ENCODE results near the gene EMP1.

DNA sequence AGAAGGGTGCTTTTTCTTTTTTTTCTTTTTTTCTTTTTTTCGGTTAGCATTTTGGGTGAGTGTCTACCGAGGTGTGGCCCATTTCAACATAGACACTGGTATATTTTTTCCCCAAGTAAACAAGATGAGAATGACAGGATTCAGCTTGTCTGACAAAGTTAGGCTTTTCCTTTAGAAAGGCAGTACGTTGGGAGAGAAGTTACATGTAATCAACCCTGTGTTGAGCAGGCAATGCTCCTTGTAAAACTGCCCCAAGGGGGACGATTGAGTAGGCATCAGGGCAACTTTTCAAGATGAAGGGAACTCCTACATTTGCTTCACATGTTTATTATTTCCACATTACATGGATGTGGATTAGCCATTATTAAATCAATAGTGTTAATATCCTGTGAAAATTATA, 1.7 kb downstream of the EMP1 start:
- TF ChIP-seq, protein P1, sequence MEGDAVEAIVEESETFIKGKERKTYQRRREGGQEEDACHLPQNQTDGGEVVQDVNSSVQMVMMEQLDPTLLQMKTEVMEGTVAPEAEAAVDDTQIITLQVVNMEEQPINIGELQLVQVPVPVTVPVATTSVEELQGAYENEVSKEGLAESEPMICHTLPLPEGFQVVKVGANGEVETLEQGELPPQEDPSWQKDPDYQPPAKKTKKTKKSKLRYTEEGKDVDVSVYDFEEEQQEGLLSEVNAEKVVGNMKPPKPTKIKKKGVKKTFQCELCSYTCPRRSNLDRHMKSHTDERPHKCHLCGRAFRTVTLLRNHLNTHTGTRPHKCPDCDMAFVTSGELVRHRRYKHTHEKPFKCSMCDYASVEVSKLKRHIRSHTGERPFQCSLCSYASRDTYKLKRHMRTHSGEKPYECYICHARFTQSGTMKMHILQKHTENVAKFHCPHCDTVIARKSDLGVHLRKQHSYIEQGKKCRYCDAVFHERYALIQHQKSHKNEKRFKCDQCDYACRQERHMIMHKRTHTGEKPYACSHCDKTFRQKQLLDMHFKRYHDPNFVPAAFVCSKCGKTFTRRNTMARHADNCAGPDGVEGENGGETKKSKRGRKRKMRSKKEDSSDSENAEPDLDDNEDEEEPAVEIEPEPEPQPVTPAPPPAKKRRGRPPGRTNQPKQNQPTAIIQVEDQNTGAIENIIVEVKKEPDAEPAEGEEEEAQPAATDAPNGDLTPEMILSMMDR (conservative IDR thresholded peaks at IDR 0.05 in 1 of 2, IDR thresholded peaks at IDR 0.05 in 1 of 2; ENCODE audit: low read depth in 1 of 2, low read length in 2 of 2), result no peak
- TF ChIP-seq EZH2 (IDR thresholded peaks at IDR 0.05; ENCODE audit: low read length, missing control alignments), result no peak
